GM12892 (cell line): ENCODE data around the gene AP3D1.

Experiments
- DNase-seq: peaks from one replicate; pipeline ENCODE4 v3.0.0; 2011; ENCODE audit not compliant: insufficient read length
- FAIRE-seq: peaks from 2 replicates; lab custom pipeline; 2011; peaks lifted over from hg19 to GRCh38; lab: Jason Lieb, UNC
- POLR2A ChIP-seq: IDR thresholded peaks from 2 replicates; pipeline ENCODE4 v1.6.1; 2011; ENCODE audit warnings: low read depth, low read length, control low read depth
- POLR2AphosphoS5 ChIP-seq: IDR thresholded peaks from 2 replicates; pipeline ENCODE4 v1.6.1; 2011; ENCODE audit warnings: low read depth, low read length, control low read depth
- TAF1 ChIP-seq: IDR thresholded peaks from 2 replicates; pipeline ENCODE4 v1.6.1; 2011; ENCODE audit warnings: low read depth, mild to moderate bottlenecking, control low read depth, low read length, borderline replicate concordance

The AP3D1 gene

DNA sequence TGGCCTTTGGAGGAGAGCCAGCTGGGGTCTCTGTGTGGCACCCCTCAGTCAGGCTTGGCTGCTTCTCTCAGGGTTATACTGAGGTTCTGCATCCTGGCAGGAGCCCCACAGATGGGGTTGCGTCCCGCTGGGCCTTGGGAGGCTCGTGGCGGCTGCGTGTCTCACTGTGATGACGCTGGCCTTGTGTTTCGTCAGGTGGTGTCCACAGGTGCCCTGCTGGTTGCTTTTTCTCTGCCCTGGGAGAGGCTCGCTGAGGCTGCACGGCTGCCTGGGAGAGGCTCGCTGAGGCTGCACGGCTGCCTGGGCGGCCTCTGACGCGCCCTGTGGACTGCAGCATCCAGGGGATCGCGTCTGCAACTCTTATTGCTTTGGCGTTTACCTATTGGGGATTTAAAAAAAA, 27.7 kb upstream of the AP3D1 start:
- DNase-seq (no peak), FAIRE-seq (no peak)
- TF ChIP-seq POLR2AphosphoS5 (no peak), POLR2A (no peak), TAF1 (no peak)

DNA sequence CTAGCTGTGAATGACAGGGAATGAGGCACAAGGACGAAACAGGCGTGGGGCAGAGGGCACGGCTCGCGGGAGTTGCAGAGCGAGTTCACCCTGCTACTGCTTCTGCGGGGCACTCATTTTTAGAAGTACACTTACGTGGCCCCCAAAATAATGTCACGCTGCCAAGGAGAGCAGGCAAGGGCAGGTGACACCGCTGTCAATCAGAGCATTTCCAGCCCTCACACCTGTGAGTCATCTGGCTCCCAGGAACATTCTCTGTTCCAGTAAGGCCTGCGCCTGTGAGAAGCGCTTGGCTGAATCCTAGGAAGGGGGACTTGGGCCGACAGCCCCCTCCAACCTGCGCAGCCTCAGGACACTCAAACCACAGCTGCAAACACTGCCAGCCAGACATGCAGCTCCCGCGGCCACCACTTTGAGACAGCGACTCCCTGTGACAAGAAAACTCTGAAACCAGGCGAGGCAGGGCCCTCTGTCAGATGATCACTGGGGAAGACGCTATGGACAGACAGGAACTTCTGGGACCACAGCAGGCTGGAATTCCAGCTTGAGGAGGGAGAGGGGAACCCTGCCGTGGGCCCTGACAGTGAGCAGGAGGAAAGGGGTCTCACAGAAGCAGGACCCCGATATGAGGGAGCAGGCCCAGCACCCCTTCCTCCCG, 25.1 kb upstream of the AP3D1 start:
- DNase-seq (no peak), FAIRE-seq (no peak)
- TF ChIP-seq POLR2A (no peak; the same call in 1 of the 2 replicates), POLR2AphosphoS5 (no peak), TAF1 (no peak)

DNA sequence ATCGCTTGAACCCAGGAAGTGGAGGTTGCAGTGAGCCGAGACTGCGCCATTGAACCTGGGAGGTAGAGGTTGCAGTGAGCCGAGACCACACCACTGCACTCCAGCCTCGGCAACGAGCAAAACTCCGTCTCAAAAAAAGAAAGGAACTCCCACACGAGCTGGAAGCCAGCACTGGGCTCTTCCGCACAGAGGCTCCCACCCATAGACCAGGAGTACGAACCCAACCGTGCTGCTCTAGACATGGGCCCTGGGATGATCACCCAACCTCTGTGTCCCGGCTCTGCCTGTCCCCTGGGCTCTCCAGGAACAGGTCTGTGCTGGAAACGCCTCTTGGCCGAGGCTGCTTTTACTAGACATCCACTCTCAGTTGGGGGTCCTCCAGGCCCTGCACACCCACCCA, 24.4 kb upstream of the AP3D1 start:
- no peak for TF ChIP-seq POLR2A
- no peak for TF ChIP-seq TAF1
- no peak for TF ChIP-seq POLR2AphosphoS5
- no peak for FAIRE-seq
- no peak for DNase-seq

DNA sequence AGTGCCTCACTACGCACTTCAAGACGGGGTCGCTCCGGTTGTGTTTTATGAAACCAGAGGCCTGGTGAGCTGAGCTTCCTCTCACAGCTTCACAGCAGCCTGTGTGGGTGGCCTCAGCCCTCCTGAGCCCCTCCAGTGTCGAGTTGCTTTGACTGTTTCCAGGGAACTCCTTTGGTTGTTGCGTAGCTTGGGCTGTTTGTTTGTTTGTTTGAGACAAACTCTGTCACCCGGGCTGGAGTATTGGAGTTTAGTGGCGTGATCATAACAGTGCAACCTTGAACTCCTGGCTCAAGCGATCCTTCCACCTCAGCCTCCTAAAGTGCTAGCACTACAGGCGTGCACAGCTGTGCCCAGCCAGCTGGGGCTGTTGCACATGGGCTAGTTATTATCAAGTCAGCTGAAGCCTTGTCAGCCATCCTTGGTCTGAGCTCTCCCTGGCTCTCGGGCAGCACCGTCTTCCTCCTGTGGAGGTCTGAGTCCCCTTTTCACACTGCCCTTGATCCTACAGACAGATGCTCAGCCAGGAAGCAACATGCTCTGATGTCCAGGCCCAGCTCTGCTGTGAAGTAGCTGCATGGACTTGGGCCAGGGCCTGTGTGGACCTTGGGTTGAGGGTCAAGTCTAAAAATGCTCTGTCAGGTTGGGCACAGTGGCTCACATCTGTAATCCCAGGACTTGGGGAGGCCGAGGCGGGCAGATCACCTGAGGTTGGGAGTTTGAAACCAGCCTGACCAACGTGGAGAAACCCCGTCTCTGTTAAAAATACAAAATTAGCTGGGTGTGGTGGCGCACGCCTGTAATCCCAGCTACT, 22.6 kb upstream of the AP3D1 start:
- FAIRE-seq (no peak), DNase-seq (no peak)
- TF ChIP-seq POLR2AphosphoS5 (no peak), TAF1 (no peak), POLR2A (no peak)

DNA sequence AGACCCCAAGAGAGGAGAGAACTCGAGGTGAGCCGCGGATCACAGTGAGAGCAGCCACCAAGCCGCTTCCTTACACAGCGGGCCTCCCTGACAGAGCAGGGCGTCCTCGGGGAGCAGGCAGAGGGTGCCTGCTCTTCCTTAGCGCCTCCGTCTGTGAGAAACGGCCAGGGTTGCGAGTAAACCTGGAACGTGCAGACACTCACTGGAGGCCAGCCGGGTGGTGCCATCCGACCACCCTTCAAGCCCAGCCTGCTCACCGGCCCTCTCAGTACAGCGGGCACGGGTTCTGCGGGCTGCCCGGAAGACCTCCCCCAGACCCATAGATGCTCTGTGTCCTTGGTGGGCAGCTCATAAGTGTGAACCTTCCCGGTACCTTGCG, 22.0 kb upstream of the AP3D1 start:
- DNase-seq (no peak), FAIRE-seq (no peak)
- no peak for TF ChIP-seq POLR2AphosphoS5
- TF ChIP-seq POLR2A, result no peak
- no peak for TF ChIP-seq TAF1

DNA sequence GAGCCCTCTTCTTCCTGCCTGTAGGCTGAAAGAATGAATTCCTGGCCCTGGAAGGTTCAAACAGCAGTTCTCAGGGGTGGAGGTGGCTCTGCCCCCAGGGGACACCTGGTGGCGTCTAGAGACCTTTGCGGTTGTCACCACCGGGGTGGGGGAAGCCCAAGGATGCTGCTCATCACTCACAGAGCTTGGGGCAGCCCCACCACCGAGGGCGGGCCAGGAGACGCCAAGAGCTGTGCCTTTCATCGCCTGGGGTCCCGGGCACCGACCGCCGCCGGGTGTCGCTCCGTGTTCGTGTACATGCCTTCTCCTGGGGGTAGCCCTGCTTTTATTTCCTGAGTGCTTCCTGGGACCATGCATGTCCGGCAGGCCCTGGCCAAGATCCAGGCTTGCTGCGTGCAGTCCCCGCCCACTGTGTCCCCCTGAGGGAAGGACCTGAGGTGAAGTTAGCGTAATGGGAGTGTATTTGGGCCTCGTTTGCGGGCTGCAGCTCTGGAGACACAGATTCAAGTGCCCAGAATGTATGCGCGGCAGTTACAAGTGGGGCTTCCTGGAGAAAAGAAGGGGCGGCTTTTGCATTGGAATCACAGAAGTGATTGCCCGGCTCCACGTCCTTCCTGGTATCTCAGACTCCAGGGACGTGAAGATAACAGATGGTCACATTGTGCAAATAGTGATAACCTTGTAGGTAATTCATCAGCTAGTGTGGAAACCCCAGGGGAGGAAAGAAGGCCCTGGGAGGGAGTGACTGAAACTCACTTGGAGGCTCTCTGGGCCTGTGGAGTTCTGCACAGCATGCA, 20.2 kb upstream of the AP3D1 start:
- TF ChIP-seq POLR2AphosphoS5, result peak; percentile 43; the same call in 1 of the 2 replicates
- TF ChIP-seq POLR2A, result peak; percentile 45; the same call in 1 of the 2 replicates
- no peak for TF ChIP-seq TAF1
- FAIRE-seq (peak; percentile 95), DNase-seq (peak; percentile 90)

DNA sequence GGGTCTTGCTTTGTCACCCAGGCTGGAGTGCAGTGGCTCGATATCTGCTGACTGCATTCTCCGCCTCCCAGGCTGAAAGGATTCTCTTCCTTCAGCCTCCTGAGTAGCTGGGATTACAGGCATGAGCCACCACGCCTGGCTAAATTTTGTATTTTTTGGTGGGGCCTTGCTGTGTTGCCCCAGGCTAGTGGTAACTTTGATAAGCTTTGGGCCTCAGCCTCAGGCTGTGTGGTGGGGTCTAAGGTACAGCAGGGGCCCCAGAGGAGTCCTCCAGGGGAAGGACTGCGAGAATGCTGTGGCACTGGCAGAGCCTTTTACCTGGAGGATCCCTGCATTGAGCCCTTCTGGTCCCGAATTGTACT, 19.6 kb upstream of the AP3D1 start:
- no peak for TF ChIP-seq TAF1
- no peak for TF ChIP-seq POLR2A
- no peak; the same call in 1 of the 2 replicates for TF ChIP-seq POLR2AphosphoS5
- no peak for FAIRE-seq
- no peak for DNase-seq

DNA sequence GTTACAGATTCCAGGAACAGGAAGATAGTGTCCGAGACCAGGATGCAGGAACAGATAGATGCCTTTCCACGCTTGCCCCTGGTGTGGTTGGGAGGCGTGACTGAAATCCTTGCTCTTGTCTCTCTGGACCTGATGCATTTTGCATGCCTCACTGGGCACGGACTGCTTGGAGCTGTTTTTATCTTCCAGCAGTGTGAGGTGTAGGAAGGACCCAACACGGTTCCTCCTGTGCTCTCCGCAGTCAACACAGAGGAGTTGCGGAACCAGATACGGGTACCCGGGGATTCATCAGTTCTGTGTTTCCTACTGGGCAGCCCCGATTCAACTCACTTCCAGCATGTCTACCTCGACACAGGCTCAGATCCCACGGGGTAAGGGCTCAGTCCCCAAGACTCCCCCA, 18.9 kb upstream of the AP3D1 start:
- DNase-seq (no peak), FAIRE-seq (no peak)
- TF ChIP-seq TAF1, result no peak
- peak; percentile 16; the same call in 1 of the 2 replicates for TF ChIP-seq POLR2AphosphoS5

DNA sequence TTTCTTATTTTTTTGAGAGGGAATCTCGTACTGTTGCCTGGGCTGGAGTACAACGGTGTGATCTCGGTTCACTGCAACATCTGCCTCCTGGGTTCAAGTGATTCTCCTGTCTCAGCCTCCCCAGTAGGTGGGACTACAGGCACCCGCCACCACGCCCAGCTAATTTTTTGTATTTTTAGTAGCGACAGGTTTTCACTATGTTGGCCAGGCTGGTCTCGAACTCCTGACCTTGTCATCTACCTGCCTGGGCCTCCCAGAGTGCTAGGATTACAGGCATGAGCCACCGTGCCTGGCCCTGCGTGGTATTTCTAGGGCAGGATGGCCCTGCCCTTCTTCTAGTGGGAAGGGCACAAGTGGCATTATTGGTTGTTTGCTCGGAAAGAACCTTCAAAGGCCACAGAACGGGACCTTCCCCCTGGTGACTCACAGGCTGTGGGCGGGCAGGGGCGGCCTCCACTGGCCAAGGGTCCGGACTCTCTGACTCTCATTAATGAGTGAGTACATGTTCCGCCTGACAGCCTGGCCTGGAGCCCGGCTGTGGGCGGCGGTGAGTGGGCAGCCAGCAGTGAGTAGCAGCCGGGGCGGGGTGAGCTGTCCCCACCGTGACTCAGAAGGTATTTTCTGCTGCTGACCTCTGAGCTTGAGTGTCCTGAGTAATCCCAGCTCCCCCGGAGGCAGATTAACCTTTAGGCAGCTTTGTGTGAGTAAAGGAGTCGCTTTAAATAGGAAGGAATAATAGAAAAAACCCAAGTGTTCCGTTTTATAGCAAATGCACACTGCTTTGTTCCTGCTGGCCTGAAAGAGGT, 17.5 kb upstream of the AP3D1 start:
- TF ChIP-seq POLR2A, result peak; percentile 68; the same call in 1 of the 2 replicates
- TF ChIP-seq POLR2AphosphoS5, result peak; percentile 56
- no peak; the same call in 1 of the 2 replicates for TF ChIP-seq TAF1
- DNase-seq (peak; percentile 58), FAIRE-seq (peak; percentile 96)

DNA sequence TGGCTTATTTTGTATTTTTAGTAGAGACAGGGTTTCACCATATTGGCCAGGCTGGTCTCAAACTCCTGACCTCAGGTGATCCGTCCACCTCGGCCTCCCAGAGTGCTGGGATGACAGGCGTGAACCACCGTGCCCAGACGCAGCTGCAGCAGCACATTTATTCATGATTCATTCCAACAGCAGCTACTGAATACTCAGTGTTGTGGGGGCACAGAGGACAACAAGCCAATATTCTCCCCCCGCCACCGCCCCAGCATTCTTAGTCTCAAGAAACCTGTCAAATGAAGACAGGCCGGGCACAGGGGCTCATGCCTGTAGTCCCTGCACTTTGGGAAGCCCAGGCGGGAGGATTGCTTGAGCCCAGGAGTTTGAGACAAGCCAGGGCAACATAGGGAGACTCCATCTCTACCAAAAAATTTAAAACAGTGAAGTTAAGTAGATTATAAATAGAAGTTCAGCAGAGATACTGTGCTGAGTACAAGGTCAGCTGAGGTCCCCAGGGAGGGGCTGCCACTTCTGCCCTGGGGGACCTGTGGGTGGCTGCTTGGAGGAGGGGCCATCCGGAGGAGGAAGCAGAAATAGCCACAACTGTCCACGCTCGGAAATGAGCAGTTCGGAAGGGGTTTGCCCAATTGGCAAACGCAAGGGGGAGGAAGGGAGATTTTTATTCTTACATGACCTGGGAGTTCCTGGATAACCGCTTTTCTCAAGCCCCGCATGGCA, 16.7 kb upstream of the AP3D1 start:
- FAIRE-seq, result no peak
- DNase-seq, result no peak
- TF ChIP-seq POLR2AphosphoS5 (peak; percentile 63), TAF1 (no peak), POLR2A (no peak; the same call in 1 of the 2 replicates)
